Endothelial cell of umbilical vein (primary cell): ENCODE data around the gene EDC3.

Experiments
- EZH2 ChIP-seq: IDR thresholded peaks from 2 replicates; pipeline ENCODE4 v1.6.1; 2012; ENCODE audit warnings: borderline replicate concordance, low read depth, mild to moderate bottlenecking, moderate library complexity, low read length, inconsistent platforms; ENCODE audit not compliant: severe bottlenecking
- FOS ChIP-seq: IDR thresholded peaks from 2 replicates; pipeline ENCODE4 v1.6.1; 2011; ENCODE audit warnings: mild to moderate bottlenecking, low read length, moderate library complexity, borderline replicate concordance; ENCODE audit not compliant: insufficient read depth
- JUN ChIP-seq: IDR thresholded peaks from 2 replicates; pipeline ENCODE4 v1.6.1; 2011; ENCODE audit warnings: borderline replicate concordance, low read depth; ENCODE audit not compliant: insufficient read length, insufficient read depth
- MYC ChIP-seq: IDR thresholded peaks from one replicate; pipeline ENCODE4 v1.6.1; 2011; ENCODE audit warnings: mild to moderate bottlenecking, low read depth, low read length
- POLR2A ChIP-seq: IDR thresholded peaks from 2 replicates; pipeline ENCODE4 v1.6.1; 2012; ENCODE audit warnings: low read depth, mild to moderate bottlenecking, control low read depth, low read length
- POLR2AphosphoS5 ChIP-seq: IDR thresholded peaks from 2 replicates; pipeline ENCODE4 v1.6.1; 2012; ENCODE audit warnings: low read depth, mild to moderate bottlenecking, control low read depth, low read length, moderate library complexity; ENCODE audit not compliant: insufficient read depth
- TF ChIP-seq, protein P1 (sequence below): IDR thresholded peaks from 2 replicates; pipeline ENCODE4 v1.6.1; 2011; ENCODE audit not compliant: insufficient read depth, insufficient read length
- TF ChIP-seq, protein P2 (sequence below), 2 donors: IDR thresholded peaks; 1 replicate in 1 of 2; 2 replicates in 1 of 2; pipeline ENCODE4 v1.5.1; 2011; ENCODE audit warnings: low read length in 2 of 2, mild to moderate bottlenecking in 2 of 2, moderate library complexity in 2 of 2, control low read depth in 1 of 2, inconsistent platforms in 1 of 2, low read depth in 1 of 2; ENCODE audit not compliant: insufficient read depth in 1 of 2; ENCODE audit errors: extremely low read depth in 1 of 2

DNA sequence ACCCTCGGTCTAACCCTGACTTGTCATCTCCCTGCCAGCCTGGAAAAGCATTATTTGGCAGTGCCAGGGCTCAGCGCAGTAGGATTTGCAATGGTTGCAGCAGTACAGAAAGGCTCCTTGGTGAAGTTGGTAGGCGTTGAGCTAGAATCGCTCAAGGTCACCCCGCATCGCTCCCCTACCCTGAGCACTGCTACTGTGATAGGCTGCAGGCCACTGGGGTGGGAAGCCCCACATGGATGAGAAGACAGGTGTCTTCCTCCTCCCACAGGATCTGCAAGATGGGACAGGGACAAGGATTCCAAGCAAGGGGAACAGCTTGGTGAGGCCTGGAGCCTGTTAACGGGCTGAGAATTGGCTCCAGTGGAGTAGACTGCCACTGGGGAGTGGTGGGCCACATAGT lies 69.5 kb downstream of the EDC3 start:
- TF ChIP-seq, protein P1, sequence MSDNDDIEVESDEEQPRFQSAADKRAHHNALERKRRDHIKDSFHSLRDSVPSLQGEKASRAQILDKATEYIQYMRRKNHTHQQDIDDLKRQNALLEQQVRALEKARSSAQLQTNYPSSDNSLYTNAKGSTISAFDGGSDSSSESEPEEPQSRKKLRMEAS = no peak
- no peak for TF ChIP-seq POLR2AphosphoS5
- no peak for TF ChIP-seq POLR2A
- TF ChIP-seq, protein P2, sequence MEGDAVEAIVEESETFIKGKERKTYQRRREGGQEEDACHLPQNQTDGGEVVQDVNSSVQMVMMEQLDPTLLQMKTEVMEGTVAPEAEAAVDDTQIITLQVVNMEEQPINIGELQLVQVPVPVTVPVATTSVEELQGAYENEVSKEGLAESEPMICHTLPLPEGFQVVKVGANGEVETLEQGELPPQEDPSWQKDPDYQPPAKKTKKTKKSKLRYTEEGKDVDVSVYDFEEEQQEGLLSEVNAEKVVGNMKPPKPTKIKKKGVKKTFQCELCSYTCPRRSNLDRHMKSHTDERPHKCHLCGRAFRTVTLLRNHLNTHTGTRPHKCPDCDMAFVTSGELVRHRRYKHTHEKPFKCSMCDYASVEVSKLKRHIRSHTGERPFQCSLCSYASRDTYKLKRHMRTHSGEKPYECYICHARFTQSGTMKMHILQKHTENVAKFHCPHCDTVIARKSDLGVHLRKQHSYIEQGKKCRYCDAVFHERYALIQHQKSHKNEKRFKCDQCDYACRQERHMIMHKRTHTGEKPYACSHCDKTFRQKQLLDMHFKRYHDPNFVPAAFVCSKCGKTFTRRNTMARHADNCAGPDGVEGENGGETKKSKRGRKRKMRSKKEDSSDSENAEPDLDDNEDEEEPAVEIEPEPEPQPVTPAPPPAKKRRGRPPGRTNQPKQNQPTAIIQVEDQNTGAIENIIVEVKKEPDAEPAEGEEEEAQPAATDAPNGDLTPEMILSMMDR (IDR thresholded peaks at IDR 0.05; ENCODE audit: extremely low read depth in 1 of 2, insufficient read depth in 1 of 2, low read depth in 1 of 2, low read length in 2 of 2) = no peak
- no peak for TF ChIP-seq EZH2
- no peak for TF ChIP-seq FOS
- TF ChIP-seq JUN = no peak
- no peak for TF ChIP-seq MYC
